K562 (cell line): ENCODE measurements around the gene LMF2.
"Not testable (repeated sequence)": the region's sequence is repeated elsewhere in the genome, so short reads cannot be mapped to it uniquely, and the experiment has no call there.

Experiments
- JUN ChIP-seq, 2 experiments: sonication (generic) in 1 of 2; formaldehyde crosslinking in 1 of 2; IDR thresholded peaks; 2 replicates each; pipeline versions ENCODE4 v1.6.1 to v1.8.0; 2012 to 2022; ENCODE audit warnings: borderline replicate concordance in 2 of 2, mild to moderate bottlenecking in 2 of 2, improper control_type of control experiment in 1 of 2, low read depth in 1 of 2, low read length in 1 of 2, missing genetic modification reagents in 1 of 2
- JUNB ChIP-seq: fragments of 450-650 bp; formaldehyde crosslinking; conservative IDR thresholded peaks from 2 replicates; pipeline ENCODE4 v1.4.0; 2020; ENCODE audit warnings: mild to moderate bottlenecking
- MLLT1 ChIP-seq, 2 experiments: fragments of 450-650 bp; IDR thresholded peaks; 2 replicates each; pipeline ENCODE4 v1.6.1; 2016
- NRF1 ChIP-seq, 2 experiments: fragments of 450-650 bp; IDR thresholded peaks in 1 of 2; conservative IDR thresholded peaks in 1 of 2; 2 replicates each; pipeline ENCODE4 v1.6.1; 2014; ENCODE audit warnings: mild to moderate bottlenecking in 2 of 2
- RBM22 ChIP-seq: fragments of 200-400 bp; formaldehyde crosslinking; IDR thresholded peaks from 2 replicates; pipeline ENCODE4 v1.6.1; 2018; ENCODE audit warnings: low read length, low read depth; ENCODE audit not compliant: poor library complexity, severe bottlenecking
- TCF3 ChIP-seq: sonication (generic); formaldehyde crosslinking; IDR thresholded peaks from 2 replicates; pipeline ENCODE4 v1.4.0; 2020; ENCODE audit warnings: mild to moderate bottlenecking, missing genetic modification reagents
- ZFP36 ChIP-seq: fragments of 150-350 bp; IDR thresholded peaks from 2 replicates; pipeline ENCODE4 v1.6.1; 2018; ENCODE audit warnings: low read length, low read depth; ENCODE audit not compliant: partially characterized antibody
- ZHX1 ChIP-seq: fragments of 150-350 bp; conservative IDR thresholded peaks from 2 replicates; pipeline ENCODE4 v1.6.1; 2014; ENCODE audit warnings: low read length
- ZNF77 ChIP-seq: fragments of 250-450 bp; sonication (Bioruptor Pico); IDR thresholded peaks from 2 replicates; pipeline ENCODE4 v1.5.0; 2020
- TF ChIP-seq, protein P1 (sequence below), 3 experiments: IDR thresholded peaks in 2 of 3; conservative IDR thresholded peaks in 1 of 3; 2 replicates each; pipeline ENCODE4 v1.5.1; 2011 to 2012; ENCODE audit warnings: low read length in 3 of 3, mild to moderate bottlenecking in 3 of 3, control low read depth in 2 of 3, improper control_type of control experiment in 1 of 3, inconsistent platforms in 1 of 3, low read depth in 1 of 3, mixed read lengths in 1 of 3, moderate library complexity in 1 of 3; ENCODE audit not compliant: insufficient read depth in 2 of 3
- TF ChIP-seq, protein P2 (sequence below): fragments of 450-650 bp; IDR thresholded peaks from 2 replicates; pipeline ENCODE4 v1.6.1; 2016
- TF ChIP-seq, protein P3 (sequence below): fragments of 450-650 bp; IDR thresholded peaks from 2 replicates; pipeline ENCODE4 v1.6.1; 2018; ENCODE audit not compliant: partially characterized antibody

- TF ChIP-seq, protein P1, sequence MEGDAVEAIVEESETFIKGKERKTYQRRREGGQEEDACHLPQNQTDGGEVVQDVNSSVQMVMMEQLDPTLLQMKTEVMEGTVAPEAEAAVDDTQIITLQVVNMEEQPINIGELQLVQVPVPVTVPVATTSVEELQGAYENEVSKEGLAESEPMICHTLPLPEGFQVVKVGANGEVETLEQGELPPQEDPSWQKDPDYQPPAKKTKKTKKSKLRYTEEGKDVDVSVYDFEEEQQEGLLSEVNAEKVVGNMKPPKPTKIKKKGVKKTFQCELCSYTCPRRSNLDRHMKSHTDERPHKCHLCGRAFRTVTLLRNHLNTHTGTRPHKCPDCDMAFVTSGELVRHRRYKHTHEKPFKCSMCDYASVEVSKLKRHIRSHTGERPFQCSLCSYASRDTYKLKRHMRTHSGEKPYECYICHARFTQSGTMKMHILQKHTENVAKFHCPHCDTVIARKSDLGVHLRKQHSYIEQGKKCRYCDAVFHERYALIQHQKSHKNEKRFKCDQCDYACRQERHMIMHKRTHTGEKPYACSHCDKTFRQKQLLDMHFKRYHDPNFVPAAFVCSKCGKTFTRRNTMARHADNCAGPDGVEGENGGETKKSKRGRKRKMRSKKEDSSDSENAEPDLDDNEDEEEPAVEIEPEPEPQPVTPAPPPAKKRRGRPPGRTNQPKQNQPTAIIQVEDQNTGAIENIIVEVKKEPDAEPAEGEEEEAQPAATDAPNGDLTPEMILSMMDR (IDR thresholded peaks at IDR 0.05 in 2 of 3, conservative IDR thresholded peaks at IDR 0.05 in 1 of 3; ENCODE audit: insufficient read depth in 2 of 3, low read depth in 1 of 3, low read length in 3 of 3), result not testable (repeated sequence)
- TF ChIP-seq ZNF77 (CRISPR knock-in tag); TCF3 (CRISPR knock-in tag); NRF1 (conservative IDR thresholded peaks at IDR 0.05 in 1 of 2, IDR thresholded peaks at IDR 0.05 in 1 of 2); MLLT1 (IDR thresholded peaks at IDR 0.05); RBM22; JUNB (CRISPR knock-in tag); ZHX1; JUN (IDR thresholded peaks at IDR 0.05; ENCODE audit: borderline replicate concordance, low read depth, low read length); JUN (CRISPR knock-in tag; IDR thresholded peaks at IDR 0.05; ENCODE audit: borderline replicate concordance); ZFP36: not testable (repeated sequence)
- TF ChIP-seq, protein P2, sequence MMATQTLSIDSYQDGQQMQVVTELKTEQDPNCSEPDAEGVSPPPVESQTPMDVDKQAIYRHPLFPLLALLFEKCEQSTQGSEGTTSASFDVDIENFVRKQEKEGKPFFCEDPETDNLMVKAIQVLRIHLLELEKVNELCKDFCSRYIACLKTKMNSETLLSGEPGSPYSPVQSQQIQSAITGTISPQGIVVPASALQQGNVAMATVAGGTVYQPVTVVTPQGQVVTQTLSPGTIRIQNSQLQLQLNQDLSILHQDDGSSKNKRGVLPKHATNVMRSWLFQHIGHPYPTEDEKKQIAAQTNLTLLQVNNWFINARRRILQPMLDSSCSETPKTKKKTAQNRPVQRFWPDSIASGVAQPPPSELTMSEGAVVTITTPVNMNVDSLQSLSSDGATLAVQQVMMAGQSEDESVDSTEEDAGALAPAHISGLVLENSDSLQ, result peak; percentile 96
- TF ChIP-seq, protein P3, sequence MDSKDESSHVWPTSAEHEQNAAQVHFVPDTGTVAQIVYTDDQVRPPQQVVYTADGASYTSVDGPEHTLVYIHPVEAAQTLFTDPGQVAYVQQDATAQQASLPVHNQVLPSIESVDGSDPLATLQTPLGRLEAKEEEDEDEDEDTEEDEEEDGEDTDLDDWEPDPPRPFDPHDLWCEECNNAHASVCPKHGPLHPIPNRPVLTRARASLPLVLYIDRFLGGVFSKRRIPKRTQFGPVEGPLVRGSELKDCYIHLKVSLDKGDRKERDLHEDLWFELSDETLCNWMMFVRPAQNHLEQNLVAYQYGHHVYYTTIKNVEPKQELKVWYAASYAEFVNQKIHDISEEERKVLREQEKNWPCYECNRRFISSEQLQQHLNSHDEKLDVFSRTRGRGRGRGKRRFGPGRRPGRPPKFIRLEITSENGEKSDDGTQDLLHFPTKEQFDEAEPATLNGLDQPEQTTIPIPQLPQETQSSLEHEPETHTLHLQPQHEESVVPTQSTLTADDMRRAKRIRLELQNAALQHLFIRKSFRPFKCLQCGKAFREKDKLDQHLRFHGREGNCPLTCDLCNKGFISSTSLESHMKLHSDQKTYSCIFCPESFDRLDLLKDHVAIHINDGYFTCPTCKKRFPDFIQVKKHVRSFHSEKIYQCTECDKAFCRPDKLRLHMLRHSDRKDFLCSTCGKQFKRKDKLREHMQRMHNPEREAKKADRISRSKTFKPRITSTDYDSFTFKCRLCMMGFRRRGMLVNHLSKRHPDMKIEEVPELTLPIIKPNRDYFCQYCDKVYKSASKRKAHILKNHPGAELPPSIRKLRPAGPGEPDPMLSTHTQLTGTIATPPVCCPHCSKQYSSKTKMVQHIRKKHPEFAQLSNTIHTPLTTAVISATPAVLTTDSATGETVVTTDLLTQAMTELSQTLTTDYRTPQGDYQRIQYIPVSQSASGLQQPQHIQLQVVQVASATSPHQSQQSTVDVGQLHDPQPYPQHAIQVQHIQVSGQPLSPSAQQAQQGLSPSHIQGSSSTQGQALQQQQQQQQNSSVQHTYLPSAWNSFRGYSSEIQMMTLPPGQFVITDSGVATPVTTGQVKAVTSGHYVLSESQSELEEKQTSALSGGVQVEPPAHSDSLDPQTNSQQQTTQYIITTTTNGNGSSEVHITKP, result not testable (repeated sequence)
Observed at GRCh38 chr22:50533856-50534711, 26.6 kb upstream of the LMF2 start.
